A549 (cell line): ENCODE measurements around the gene PLCB1. TPM values are rescaled to one million over a fixed set of nuclear protein-coding genes. Genes with fewer than 3 reads are reported as not detected.

Source experiments
- ATAC-seq, 2 experiments: fragments of 200-7000 bp in 1 of 2; fragments of >200 bp in 1 of 2; cut with Nextera tagmentation in 1 of 2; cut with Tn5 transposase in 1 of 2; 3 replicates each; pipeline versions ENCODE4 v1.8.0 to v1.9.1; 2018 to 2020; ENCODE audit warnings: mild to moderate bottlenecking in 1 of 2, moderate library complexity in 1 of 2
- CTCF ChIA-PET: fragments of 300-600 bp; sonication (Branson Sonifier 250); formaldehyde crosslinking; extraction: SDS; loops from one replicate; lab custom pipeline; 2021; ENCODE audit warnings: antibody characterized with exemption, inconsistent platforms; lab: Yijun Ruan, JAX
- POLR2A ChIA-PET: fragments of 350-600 bp; formaldehyde crosslinking; extraction: SDS; loops from one replicate; lab custom pipeline; 2021; ENCODE audit warnings: antibody characterized with exemption, inconsistent platforms; lab: Yijun Ruan, JAX
- DNase-seq, 2 experiments: peaks; one replicate each; pipeline versions ENCODE4 v3.0.0 to v3.0.0-alpha.2; 2011 to 2016; ENCODE audit warnings: low read depth in 1 of 2, low spot score in 1 of 2
- FAIRE-seq: peaks from 2 replicates; lab custom pipeline; 2011; peaks lifted over from hg19 to GRCh38; lab: Jason Lieb, UNC
- H3K27ac ChIP-seq, 2 experiments: fragments of >200 bp; sonication (Bioruptor Twin); formaldehyde crosslinking; 3 replicates each; pipeline ENCODE4 v1.5.1; 2016 to 2017
- H3K4me1 ChIP-seq: fragments of >200 bp; sonication (Bioruptor Twin); formaldehyde crosslinking; 3 replicates; pipeline ENCODE4 v1.6.1; 2016
- H3K4me2 ChIP-seq: fragments of >200 bp; sonication (Bioruptor Twin); formaldehyde crosslinking; 3 replicates; pipeline ENCODE4 v1.6.1; 2016
- H3K4me3 ChIP-seq: fragments of >200 bp; sonication (Bioruptor Twin); formaldehyde crosslinking; 3 replicates; pipeline ENCODE4 v1.5.1; 2016
- H3K9me3 ChIP-seq: fragments of >200 bp; sonication (Bioruptor Twin); formaldehyde crosslinking; 3 replicates; pipeline ENCODE4 v1.6.1; 2016
- CBX2 ChIP-seq: fragments of 200-600 bp; sonication (generic); IDR thresholded peaks from 2 replicates; pipeline ENCODE4 v1.6.1; 2016; ENCODE audit warnings: low read depth, mild to moderate bottlenecking, borderline replicate concordance
- CBX8 ChIP-seq: fragments of 200-600 bp; sonication (generic); IDR thresholded peaks from 2 replicates; pipeline ENCODE4 v1.6.1; 2016
- CEBPB ChIP-seq, 2 experiments: fragments of >200 bp in 1 of 2; sonication (Bioruptor Twin) in 1 of 2; formaldehyde crosslinking in 1 of 2; IDR thresholded peaks; 2 replicates each; pipeline ENCODE4 v1.6.1; 2012 to 2016
- CHD2 ChIP-seq: fragments of 150-350 bp; IDR thresholded peaks from 2 replicates; pipeline ENCODE4 v1.6.1; 2014; ENCODE audit warnings: low read length; ENCODE audit not compliant: partially characterized antibody
- CHD4 ChIP-seq: fragments of 200-600 bp; sonication (generic); IDR thresholded peaks from 2 replicates; pipeline ENCODE4 v1.6.1; 2016; ENCODE audit warnings: antibody characterized with exemption, mild to moderate bottlenecking, borderline replicate concordance
- EHF ChIP-seq: fragments of 250-450 bp; sonication (Bioruptor Pico); IDR thresholded peaks from 2 replicates; pipeline ENCODE4 v1.5.0; 2020; ENCODE audit warnings: mild to moderate bottlenecking
- EHMT2 ChIP-seq: fragments of 200-600 bp; sonication (generic); IDR thresholded peaks from 2 replicates; pipeline ENCODE4 v1.6.1; 2016; ENCODE audit warnings: antibody characterized with exemption, low read depth, mild to moderate bottlenecking, moderate library complexity
- EP300 ChIP-seq, 2 experiments: fragments of >200 bp; sonication (Bioruptor Twin); formaldehyde crosslinking; IDR thresholded peaks; 2 replicates in 1 of 2; 3 replicates in 1 of 2; pipeline ENCODE4 v1.6.1; 2016 to 2017
- ESRRA ChIP-seq: fragments of 150-350 bp; IDR thresholded peaks from 2 replicates; pipeline ENCODE4 v1.6.1; 2014; ENCODE audit warnings: mild to moderate bottlenecking, low read length, borderline replicate concordance
- FOSL2 ChIP-seq, 2 experiments: fragments of 450-650 bp in 1 of 2; fragments of >200 bp in 1 of 2; sonication (Bioruptor Twin) in 1 of 2; formaldehyde crosslinking; IDR thresholded peaks; 2 replicates each; pipeline versions ENCODE4 v1.5.0 to v1.6.1; 2016 to 2020; ENCODE audit warnings: mild to moderate bottlenecking in 1 of 2, moderate library complexity in 1 of 2
- FOXS1 ChIP-seq: fragments of 250-450 bp; sonication (Bioruptor Pico); IDR thresholded peaks from 2 replicates; pipeline ENCODE4 v1.5.0; 2020; ENCODE audit warnings: mild to moderate bottlenecking, moderate library complexity
- HEYL ChIP-seq: fragments of 250-450 bp; sonication (Bioruptor Pico); IDR thresholded peaks from 2 replicates; pipeline ENCODE4 v1.8.0; 2021; ENCODE audit warnings: mild to moderate bottlenecking, moderate library complexity
- JUN ChIP-seq, 2 experiments: fragments of >200 bp; sonication (Bioruptor Twin); formaldehyde crosslinking; IDR thresholded peaks; 2 replicates in 1 of 2; 3 replicates in 1 of 2; pipeline ENCODE4 v1.6.1; 2016 to 2017
- KDM5A ChIP-seq: fragments of 200-600 bp; sonication (generic); IDR thresholded peaks from 2 replicates; pipeline ENCODE4 v1.6.1; 2016; ENCODE audit warnings: antibody characterized with exemption, mild to moderate bottlenecking
- MAFK ChIP-seq: fragments of 450-650 bp; IDR thresholded peaks from 2 replicates; pipeline ENCODE4 v1.6.1; 2014; ENCODE audit not compliant: partially characterized antibody
- MYC ChIP-seq: IDR thresholded peaks from 2 replicates; pipeline ENCODE4 v1.6.1; 2012; ENCODE audit warnings: mild to moderate bottlenecking, inconsistent platforms, low read length, improper control_type of control experiment, borderline replicate concordance
- NR3C1 ChIP-seq: fragments of >200 bp; sonication (Bioruptor Twin); formaldehyde crosslinking; IDR thresholded peaks from 3 replicates; pipeline ENCODE4 v1.6.1; 2017
- PHF8 ChIP-seq: fragments of 200-600 bp; sonication (generic); IDR thresholded peaks from 2 replicates; pipeline ENCODE4 v1.6.1; 2016; ENCODE audit warnings: low read depth, mild to moderate bottlenecking, antibody characterized with exemption, moderate library complexity, borderline replicate concordance
- POLR2A ChIP-seq: IDR thresholded peaks from 2 replicates; pipeline ENCODE4 v1.6.1; 2012; ENCODE audit warnings: mild to moderate bottlenecking, low read length
- RCOR1 ChIP-seq: fragments of 150-350 bp; IDR thresholded peaks from 2 replicates; pipeline ENCODE4 v1.6.1; 2014; ENCODE audit warnings: antibody characterized with exemption, low read length, low read depth
- RFX5 ChIP-seq: fragments of 450-650 bp; IDR thresholded peaks from 2 replicates; pipeline ENCODE4 v1.7.1; 2014; ENCODE audit warnings: antibody characterized with exemption, mild to moderate bottlenecking, moderate library complexity
- SMC3 ChIP-seq: fragments of >200 bp; sonication (Bioruptor Twin); formaldehyde crosslinking; IDR thresholded peaks from 3 replicates; pipeline ENCODE4 v1.6.1; 2018; ENCODE audit warnings: inconsistent platforms
- SREBF2 ChIP-seq: fragments of 450-650 bp; IDR thresholded peaks from 2 replicates; pipeline ENCODE4 v1.6.1; 2014; ENCODE audit warnings: mild to moderate bottlenecking, moderate library complexity
- ZSCAN20 ChIP-seq: fragments of 250-450 bp; sonication (Bioruptor Pico); IDR thresholded peaks from 2 replicates; pipeline ENCODE4 v1.8.0; 2022; ENCODE audit warnings: mild to moderate bottlenecking, moderate library complexity
- WGBS: methylation state at CpG from one replicate; pipeline ENCODE4 v1.1.6; 2017; ENCODE audit errors: missing lambda C conversion rate; 5-methylcytosine and 5-hydroxymethylcytosine counted together
- polyA plus RNA-seq, 4 experiments: library from polyadenylated mRNA; depleted of rRNA in 3 of 4; stranded (reverse); fragments of >200 nt; fragmentation: RNase III in 1 of 4; extraction: RNeasy Plus Mini Kit Qiagen cat#74134 plus additional on column Dnase treatment in 1 of 4; gene quantifications; 2 replicates in 3 of 4; 3 replicates in 1 of 4; pipeline ENCODE4 v1.2.3, GENCODE V29; 2011 to 2017
- TF ChIP-seq, protein P1 (sequence below): fragments of 150-350 bp; IDR thresholded peaks from 2 replicates; pipeline ENCODE4 v1.6.1; 2014; ENCODE audit warnings: low read depth, mild to moderate bottlenecking, low read length
- TF ChIP-seq, protein P2 (sequence below): fragments of 450-650 bp; IDR thresholded peaks from 2 replicates; pipeline ENCODE4 v1.6.1; 2014; ENCODE audit warnings: antibody characterized with exemption

Gene PLCB1
- polyA plus RNA-seq, 2 of the 4 experiments (the other 2 are of a cell fraction): 0.97 to 6.3 TPM

DNA sequence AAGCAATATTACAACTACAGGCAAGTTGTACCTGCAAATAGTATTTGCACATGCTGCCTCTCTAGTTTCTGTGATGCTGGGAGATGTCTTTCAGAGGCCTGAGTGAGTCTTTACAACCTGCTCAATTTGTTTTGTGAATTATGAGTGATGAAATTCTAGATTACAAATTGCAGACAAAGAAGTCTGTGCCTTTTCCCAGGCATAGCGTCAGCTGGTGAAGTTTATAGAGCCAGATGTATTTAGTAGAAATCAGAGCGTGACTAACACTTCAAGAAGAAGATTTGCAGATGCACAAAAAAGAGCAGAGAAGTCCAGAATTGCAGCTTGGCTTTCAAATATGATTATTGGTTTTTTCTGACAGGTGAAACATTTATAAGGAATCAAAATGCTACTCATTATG is 289.9 kb downstream of the PLCB1 start:
- no peaks in the 10 kb centered on the region for H3K9me3 ChIP-seq
- no peak for DNase-seq
- no peak overlapping the region for H3K4me2 ChIP-seq
- H3K4me1 ChIP-seq: no peaks in the 10 kb centered on the region
- H3K27ac ChIP-seq: no peak overlapping the region
- CTCF ChIA-PET: no interaction called here
- no peak overlapping the region for H3K4me3 ChIP-seq
- WGBS: 22% methylated on average over 2 of the region's 2 CpGs
- no peak for FAIRE-seq
- ATAC-seq: no peak
- TF ChIP-seq CBX8: no peak
- TF ChIP-seq RCOR1: no peak
- no peak for TF ChIP-seq ZSCAN20 (CRISPR knock-in tag)
- no peak for TF ChIP-seq POLR2A
- no peak for TF ChIP-seq RFX5
- no peak for TF ChIP-seq ESRRA
- TF ChIP-seq, all 56 proteins: peak for 0
- POLR2A ChIA-PET: no interaction called here

GRCh38 chr20:8423482-8423881 is 291.4 kb downstream of the PLCB1 start:
- no peak for FAIRE-seq
- DNase-seq: no peak
- WGBS: 19% methylated on average over 2 of the region's 2 CpGs
- POLR2A ChIA-PET: no interaction called here
- no peak for ATAC-seq
- H3K4me3 ChIP-seq: no peak overlapping the region
- CTCF ChIA-PET: interaction anchor here (0.7 kb wide), 1 partner anchor 37 kb away, joined by 3 read pairs; no protein-coding TSS in a partner anchor
- TF ChIP-seq, protein P1, sequence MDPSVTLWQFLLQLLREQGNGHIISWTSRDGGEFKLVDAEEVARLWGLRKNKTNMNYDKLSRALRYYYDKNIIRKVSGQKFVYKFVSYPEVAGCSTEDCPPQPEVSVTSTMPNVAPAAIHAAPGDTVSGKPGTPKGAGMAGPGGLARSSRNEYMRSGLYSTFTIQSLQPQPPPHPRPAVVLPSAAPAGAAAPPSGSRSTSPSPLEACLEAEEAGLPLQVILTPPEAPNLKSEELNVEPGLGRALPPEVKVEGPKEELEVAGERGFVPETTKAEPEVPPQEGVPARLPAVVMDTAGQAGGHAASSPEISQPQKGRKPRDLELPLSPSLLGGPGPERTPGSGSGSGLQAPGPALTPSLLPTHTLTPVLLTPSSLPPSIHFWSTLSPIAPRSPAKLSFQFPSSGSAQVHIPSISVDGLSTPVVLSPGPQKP: no peak
- TF ChIP-seq CEBPB (IDR thresholded peaks at IDR 0.05) (no peak), CHD2 (no peak), MAFK (peak; percentile 46), PHF8 (no peak), JUN (IDR thresholded peaks at IDR 0.05) (no peak)
- TF ChIP-seq, protein P2, sequence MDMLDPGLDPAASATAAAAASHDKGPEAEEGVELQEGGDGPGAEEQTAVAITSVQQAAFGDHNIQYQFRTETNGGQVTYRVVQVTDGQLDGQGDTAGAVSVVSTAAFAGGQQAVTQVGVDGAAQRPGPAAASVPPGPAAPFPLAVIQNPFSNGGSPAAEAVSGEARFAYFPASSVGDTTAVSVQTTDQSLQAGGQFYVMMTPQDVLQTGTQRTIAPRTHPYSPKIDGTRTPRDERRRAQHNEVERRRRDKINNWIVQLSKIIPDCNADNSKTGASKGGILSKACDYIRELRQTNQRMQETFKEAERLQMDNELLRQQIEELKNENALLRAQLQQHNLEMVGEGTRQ: no peak
- H3K4me2 ChIP-seq: no peak overlapping the region
- no peak overlapping the region for H3K27ac ChIP-seq
- no peaks in the 10 kb centered on the region for H3K9me3 ChIP-seq
- no peaks in the 10 kb centered on the region for H3K4me1 ChIP-seq

DNA sequence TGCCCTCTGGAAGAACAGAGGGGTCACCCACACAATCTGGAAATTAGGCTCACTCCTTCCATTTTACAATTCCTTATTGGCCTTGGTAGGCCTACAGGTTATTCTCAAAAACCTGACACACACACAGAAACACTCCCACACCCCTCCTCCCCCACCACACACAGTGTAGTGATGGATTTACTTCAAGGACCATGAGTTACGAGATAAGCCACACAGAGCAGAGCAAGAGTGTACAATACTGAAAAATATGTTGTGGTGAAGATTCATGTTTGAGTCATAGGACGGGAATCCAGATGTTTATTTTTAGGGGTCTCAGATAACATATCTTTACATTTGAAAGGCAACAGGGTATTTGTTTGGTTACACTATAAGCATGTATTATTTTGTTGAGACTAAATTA is 291.9 kb downstream of the PLCB1 start:
- TF ChIP-seq CHD4 (no peak), CBX2 (no peak), SREBF2 (no peak), EHF (no peak), ESRRA (no peak), HEYL (CRISPR knock-in tag) (no peak), FOSL2 (IDR thresholded peaks at IDR 0.05) (no peak), FOSL2 (CRISPR knock-in tag; IDR thresholded peaks at IDR 0.05) (no peak), NR3C1 (no peak), FOXS1 (CRISPR knock-in tag) (no peak), EP300 (IDR thresholded peaks at IDR 0.05) (no peak), SMC3 (no peak), KDM5A (no peak), EHMT2 (no peak), RFX5 (no peak), MYC (no peak)
- CTCF ChIA-PET: interaction anchor here (0.7 kb wide), 1 partner anchor 38 kb away, joined by 3 read pairs; no protein-coding TSS in a partner anchor
- Histone ChIP-seq H3K27ac (no peak overlapping the region), H3K9me3 (no peaks in the 10 kb centered on the region), H3K4me3 (no peak overlapping the region), H3K4me2 (no peak overlapping the region), H3K4me1 (no peaks in the 10 kb centered on the region)
- ATAC-seq: no peak
- POLR2A ChIA-PET: no interaction called here
- DNase-seq: no peak
- no peak for FAIRE-seq
- WGBS: 40% methylated on average over 2 of the region's 2 CpGs
